GM06990 (cell line): ENCODE results near the gene PIGX.

ENCODE experiments used
- DNase-seq: peaks from one replicate; pipeline ENCODE4 v3.0.0-alpha.2; 2011; ENCODE audit not compliant: insufficient read length; ENCODE audit errors: extremely low read depth
- H3K27me3 ChIP-seq: replicated peaks from 2 replicates; pipeline ENCODE4 v1.6.0; 2011; ENCODE audit warnings: low read length; ENCODE audit not compliant: control insufficient read depth, insufficient read depth
- H3K36me3 ChIP-seq: 2 replicates; pipeline ENCODE4 v1.5.1; 2011; ENCODE audit warnings: low read length; ENCODE audit not compliant: control insufficient read depth, insufficient read depth
- H3K4me3 ChIP-seq: replicated peaks from 2 replicates; pipeline ENCODE4 v1.5.1; 2011; ENCODE audit warnings: low read depth, mild to moderate bottlenecking, control low read depth, low read length
- CTCF ChIP-seq: IDR thresholded peaks from 2 replicates; pipeline ENCODE4 v1.5.1; 2011; ENCODE audit warnings: low read length, control low read depth, mild to moderate bottlenecking, inconsistent platforms; ENCODE audit not compliant: insufficient read depth, poor library complexity, severe bottlenecking

PIGX gene

GRCh38 chr3:196711838-196712513 lies at the start of gene PIGX, which contains the start of gene CEP19:
TSS of gene PIGX (plus strand) at chr3:196712377.
TSS of gene CEP19 (minus strand) at chr3:196712250. CDS start at chr3:196708657, 3,593 bp downstream.
- H3K36me3 ChIP-seq: no peaks in the 10 kb centered on the region
- peak within 1 kb of the TSS; percentile 85 for H3K4me3 ChIP-seq
- TF ChIP-seq CTCF: no peak
- DNase-seq: peak; percentile 93
- H3K27me3 ChIP-seq: no peaks in the 10 kb centered on the region

DNA sequence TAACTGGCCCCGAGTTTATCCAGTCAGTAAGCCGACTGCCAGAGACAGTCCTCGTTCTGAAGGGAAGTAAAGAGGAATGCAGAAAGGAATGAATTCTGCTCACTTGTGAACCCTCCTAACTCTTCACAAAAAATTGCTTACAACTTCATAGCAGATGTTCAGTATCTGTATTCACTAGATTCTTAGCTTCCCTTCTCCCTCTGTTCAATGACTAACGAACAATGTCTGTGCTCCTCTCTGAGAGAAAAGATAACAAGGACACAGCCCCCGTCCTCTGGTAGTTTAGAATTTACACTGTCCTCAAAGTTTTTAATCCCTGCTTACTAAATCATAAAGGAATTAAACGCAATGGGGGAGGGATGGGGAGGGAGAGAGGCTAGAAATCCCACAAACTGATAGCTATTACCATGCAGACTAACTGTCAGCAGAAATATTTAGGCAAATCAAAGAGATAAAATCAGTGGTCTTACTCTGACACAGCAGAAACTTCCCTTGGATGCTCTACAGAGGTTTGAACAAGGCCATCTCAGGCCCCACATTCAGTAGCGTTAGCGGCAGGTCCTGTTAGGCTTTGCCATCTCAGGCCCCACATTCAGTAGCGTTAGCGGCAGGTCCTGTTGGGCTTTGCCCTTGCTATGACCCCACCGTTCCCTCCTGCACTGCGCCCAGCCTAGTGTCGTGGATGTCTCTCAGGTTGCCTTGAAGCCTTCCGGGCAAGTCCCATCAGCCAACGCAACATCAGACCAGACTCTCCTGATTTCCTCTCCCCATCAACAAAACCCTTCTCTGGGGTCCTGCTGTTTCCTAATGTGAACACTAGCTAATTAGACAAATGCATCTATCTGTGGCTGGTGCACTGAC lies 49.2 kb upstream of the PIGX start:
- TF ChIP-seq CTCF: no peak

DNA sequence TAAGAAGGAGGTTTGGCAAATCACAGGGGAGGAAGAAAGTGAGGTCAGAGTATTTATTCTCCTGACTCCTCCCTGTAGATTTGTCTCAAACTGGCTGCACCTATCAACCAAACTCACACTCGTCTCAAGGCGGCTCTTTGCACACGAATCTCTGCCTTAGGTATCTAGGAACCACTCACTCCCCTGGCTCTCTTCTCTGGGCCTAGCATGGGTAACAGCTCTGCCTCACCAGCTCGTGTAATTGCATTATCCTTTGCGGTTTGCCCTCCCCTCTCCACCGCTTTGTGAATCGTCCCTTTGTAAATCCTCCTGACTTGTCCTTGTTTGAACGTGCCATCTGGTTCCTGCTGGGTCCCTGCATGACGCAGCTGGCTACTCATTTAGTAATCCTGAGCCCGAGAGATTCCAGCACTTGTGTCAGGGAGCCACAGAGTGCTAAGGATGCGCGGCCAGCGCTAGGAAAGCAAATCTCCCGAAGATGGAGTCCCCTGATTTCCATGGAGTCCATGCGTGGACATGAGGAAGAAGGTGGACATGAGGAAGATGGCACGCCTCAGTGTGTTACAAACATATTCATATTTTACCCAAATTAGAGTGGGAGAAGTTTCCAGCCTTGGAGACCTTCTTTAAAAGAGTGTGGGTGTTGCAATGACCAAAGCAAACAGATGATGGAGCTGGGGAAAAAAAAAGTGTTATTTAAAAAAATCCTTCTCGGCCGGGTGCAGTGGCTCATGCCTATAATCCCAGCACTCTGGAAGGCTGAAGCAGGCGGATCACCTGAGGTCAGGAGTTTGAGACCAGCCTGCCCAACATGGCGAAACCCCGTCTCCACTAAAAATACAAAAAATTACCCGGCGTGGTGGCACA lies 45.9 kb upstream of the PIGX start:
- H3K4me3 ChIP-seq: no peak overlapping the region
- TF ChIP-seq CTCF: no peak
- DNase-seq: no peak

More for the DNA sequence above, 49.2 kb upstream of the PIGX start:
- no peak for DNase-seq
- Histone ChIP-seq H3K27me3 (no peaks in the 10 kb centered on the region), H3K36me3 (peaks cover 15% of the 10 kb centered on the region), H3K4me3 (no peak overlapping the region)

DNA sequence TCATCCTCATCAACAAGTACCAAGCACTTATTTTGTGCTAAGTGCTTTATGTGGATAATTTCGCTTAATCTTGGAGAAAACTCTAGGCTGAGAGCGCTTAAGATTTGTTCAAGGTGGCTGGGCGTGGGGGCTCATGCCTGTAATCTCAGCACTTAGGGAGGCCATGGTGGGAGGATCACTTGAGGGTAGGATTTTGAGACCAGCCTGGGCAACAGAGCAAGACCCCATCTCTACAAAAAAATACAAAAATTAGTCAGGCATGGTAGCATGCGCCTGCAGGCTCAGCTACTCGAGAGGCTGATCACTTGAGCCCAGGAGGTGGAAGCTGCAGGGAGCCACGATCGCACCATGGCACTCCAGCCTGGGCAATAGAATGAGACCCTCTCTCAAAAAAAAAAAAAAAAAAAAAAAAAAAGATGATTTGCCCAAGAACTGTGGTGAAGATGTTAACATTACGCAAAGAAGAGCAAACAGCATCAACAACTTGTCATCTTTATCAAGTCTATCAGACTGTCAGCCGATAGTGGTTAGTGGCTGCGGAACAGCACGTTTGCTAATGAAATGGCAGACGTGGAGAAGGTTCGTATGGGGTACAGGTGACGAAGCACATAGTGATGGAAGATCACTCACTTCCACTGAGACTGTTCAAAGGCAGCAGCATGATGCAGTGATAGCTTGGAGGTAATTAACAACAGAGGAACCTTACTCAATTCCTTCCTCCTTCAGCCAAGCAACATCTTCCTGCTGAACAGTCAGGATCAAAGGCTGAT lies 44.9 kb upstream of the PIGX start:
- Histone ChIP-seq H3K4me3 (no peak overlapping the region), H3K36me3 (no peaks in the 10 kb centered on the region; the same call in 1 of the 2 replicates), H3K27me3 (no peaks in the 10 kb centered on the region)
- TF ChIP-seq CTCF: no peak
- no peak for DNase-seq

More for the DNA sequence above, 45.9 kb upstream of the PIGX start:
- Histone ChIP-seq H3K27me3 (no peaks in the 10 kb centered on the region), H3K36me3 (peaks cover 4% of the 10 kb centered on the region)

DNA sequence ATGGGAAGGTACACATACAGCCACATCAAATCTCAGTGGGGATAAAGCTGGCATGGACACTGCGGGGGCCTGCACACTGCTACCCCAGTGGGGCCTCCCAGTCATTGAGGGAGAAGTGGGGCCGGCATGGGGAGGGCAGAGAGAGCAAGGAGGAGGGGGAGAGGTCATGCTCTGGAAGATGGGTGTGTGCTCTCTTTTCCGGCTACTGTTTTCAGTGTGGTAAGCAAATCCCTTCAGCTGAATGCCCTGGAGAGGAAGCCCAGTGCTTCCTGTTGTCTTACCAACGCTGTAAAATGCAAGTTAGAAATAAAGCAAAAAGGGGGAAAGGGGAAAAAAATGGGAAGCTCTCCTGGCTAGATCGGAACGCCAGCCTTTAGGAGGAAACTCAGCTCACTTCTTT lies 41.8 kb upstream of the PIGX start:
- H3K27me3 ChIP-seq: no peaks in the 10 kb centered on the region
- H3K4me3 ChIP-seq: no peak overlapping the region
- no peak for DNase-seq
- H3K36me3 ChIP-seq: no peaks in the 10 kb centered on the region
- no peak for TF ChIP-seq CTCF
